Erythroblast (primary cell): ENCODE results near the gene CPLX3.

Source experiments
- GATA1 ChIP-seq: IDR thresholded peaks from 2 replicates; pipeline ENCODE4 v1.6.1; 2011; ENCODE audit warnings: low read depth, mild to moderate bottlenecking, control low read depth, low read length, moderate library complexity
- POLR2A ChIP-seq: IDR thresholded peaks from 2 replicates; pipeline ENCODE4 v1.6.1; 2011; ENCODE audit warnings: mild to moderate bottlenecking, low read length

- no peak for TF ChIP-seq POLR2A
- no peak for TF ChIP-seq GATA1
Observed at GRCh38 chr15:74786551-74787165, 39.8 kb upstream of the CPLX3 start.
